WTC11 (cell line): ENCODE data around the gene TTN. TPM values are rescaled to one million over a fixed set of nuclear protein-coding genes. Genes with fewer than 3 reads are reported as not detected.

ENCODE experiments used
- ATAC-seq: fragments of 200-7000 bp; cut with Tn5 transposase; 2 replicates; pipeline ENCODE4 v1.10.0; 2021; ENCODE audit warnings: mild to moderate bottlenecking, moderate library complexity
- CTCF ChIA-PET: fragments of 300-600 bp; sonication (Branson Sonifier 250); formaldehyde crosslinking; loops from one replicate; lab custom pipeline; 2021; ENCODE audit warnings: antibody characterized with exemption; lab: Charles Lee
- POLR2A ChIA-PET: fragments of 350-600 bp; sonication (Branson Sonifier 250); formaldehyde crosslinking; loops from one replicate; lab custom pipeline; 2021; ENCODE audit warnings: antibody characterized with exemption; lab: Charles Lee
- DNase-seq: peaks from one replicate; pipeline ENCODE4 v3.0.0; 2021; ENCODE audit warnings: low spot score
- H3K27ac Mint-ChIP-seq: 2 replicates; pipeline ENCODE4 v1.8.0; 2021; ENCODE audit warnings: mixed read lengths
- H3K27me3 Mint-ChIP-seq: 2 replicates; pipeline ENCODE4 v1.8.0; 2021; ENCODE audit warnings: low read depth, mild to moderate bottlenecking, moderate library complexity, mixed read lengths
- H3K36me3 Mint-ChIP-seq: 2 replicates; pipeline ENCODE4 v1.8.0; 2021; ENCODE audit warnings: mixed read lengths
- H3K4me1 Mint-ChIP-seq: 2 replicates; pipeline ENCODE4 v1.8.0; 2022; ENCODE audit warnings: mixed read lengths
- H3K4me3 Mint-ChIP-seq: 2 replicates; pipeline ENCODE4 v1.8.0; 2021; ENCODE audit warnings: mild to moderate bottlenecking, moderate library complexity, mixed read lengths
- H3K9me3 Mint-ChIP-seq: 2 replicates; pipeline ENCODE4 v1.8.0; 2021; ENCODE audit warnings: mixed read lengths
- ATF1 ChIP-seq: sonication (generic); formaldehyde crosslinking; IDR thresholded peaks from 2 replicates; pipeline ENCODE4 v1.8.1; 2023; ENCODE audit warnings: mild to moderate bottlenecking, moderate library complexity, missing genetic modification reagents
- E2F4 ChIP-seq: sonication (generic); formaldehyde crosslinking; IDR thresholded peaks from 2 replicates; pipeline ENCODE4 v1.8.1; 2022; ENCODE audit warnings: low read depth, mild to moderate bottlenecking, moderate library complexity, missing genetic modification reagents, borderline replicate concordance
- ELF4 ChIP-seq: sonication (generic); formaldehyde crosslinking; IDR thresholded peaks from 2 replicates; pipeline ENCODE4 v1.8.1; 2022; ENCODE audit warnings: low read depth, mild to moderate bottlenecking, moderate library complexity, missing genetic modification reagents
- FOXK1 ChIP-seq: sonication (generic); formaldehyde crosslinking; IDR thresholded peaks from 2 replicates; pipeline ENCODE4 v1.8.0; 2022; ENCODE audit warnings: mild to moderate bottlenecking, moderate library complexity, missing genetic modification reagents
- JUN ChIP-seq: sonication (generic); formaldehyde crosslinking; IDR thresholded peaks from 2 replicates; pipeline ENCODE4 v1.8.0; 2023; ENCODE audit warnings: mild to moderate bottlenecking, missing genetic modification reagents
- MAX ChIP-seq: sonication (generic); formaldehyde crosslinking; IDR thresholded peaks from 2 replicates; pipeline ENCODE4 v1.8.0; 2022; ENCODE audit warnings: mild to moderate bottlenecking, missing genetic modification reagents
- NFATC4 ChIP-seq: fragments of 250-450 bp; sonication (Bioruptor Pico); IDR thresholded peaks from 2 replicates; pipeline ENCODE4 v1.9.0; 2021; ENCODE audit warnings: mild to moderate bottlenecking
- RORB ChIP-seq: fragments of 250-450 bp; sonication (Bioruptor Pico); IDR thresholded peaks from 2 replicates; pipeline ENCODE4 v1.9.0; 2021; ENCODE audit warnings: mild to moderate bottlenecking
- USF1 ChIP-seq: sonication (generic); formaldehyde crosslinking; IDR thresholded peaks from 2 replicates; pipeline ENCODE4 v1.8.0; 2022; ENCODE audit warnings: mild to moderate bottlenecking, missing genetic modification reagents
- ZBTB21 ChIP-seq: sonication (generic); formaldehyde crosslinking; IDR thresholded peaks from 2 replicates; pipeline ENCODE4 v1.8.1; 2023; ENCODE audit warnings: mild to moderate bottlenecking, missing genetic modification reagents, borderline replicate concordance
- ZMAT4 ChIP-seq: fragments of 250-450 bp; sonication (Bioruptor Pico); IDR thresholded peaks from 2 replicates; pipeline ENCODE4 v1.9.0; 2021; ENCODE audit warnings: mild to moderate bottlenecking
- ZNF396 ChIP-seq: fragments of 250-450 bp; sonication (Bioruptor Pico); IDR thresholded peaks from 2 replicates; pipeline ENCODE4 v1.8.0; 2021; ENCODE audit warnings: mild to moderate bottlenecking, moderate library complexity, borderline replicate concordance
- ZNF532 ChIP-seq: fragments of 250-450 bp; sonication (Bioruptor Pico); IDR thresholded peaks from 2 replicates; pipeline ENCODE4 v1.9.0; 2021; ENCODE audit warnings: mild to moderate bottlenecking, borderline replicate concordance
- total RNA-seq: library from RNA; stranded (reverse); gene quantifications from 3 replicates; pipeline ENCODE4 v1.2.3, GENCODE V29; 2021
- TF ChIP-seq, protein P1 (sequence below): sonication (generic); formaldehyde crosslinking; IDR thresholded peaks from 2 replicates; pipeline ENCODE4 v1.8.1; 2023; ENCODE audit warnings: mild to moderate bottlenecking, moderate library complexity, missing genetic modification reagents
- TF ChIP-seq, protein P2 (sequence below): sonication (generic); formaldehyde crosslinking; IDR thresholded peaks from 2 replicates; pipeline ENCODE4 v1.8.0; 2022; ENCODE audit warnings: mild to moderate bottlenecking, missing genetic modification reagents
- TF ChIP-seq, protein P3 (sequence below): fragments of 250-450 bp; sonication (Bioruptor Pico); conservative IDR thresholded peaks from 2 replicates; pipeline ENCODE4 v1.9.0; 2021; ENCODE audit warnings: mild to moderate bottlenecking

TTN gene
- total RNA-seq, 1 experiment from 2014 or later = 4.7 TPM

GRCh38 chr2:178756843-178757242, 50.4 kb downstream of the TTN start (continued):
- TF ChIP-seq, protein P1, sequence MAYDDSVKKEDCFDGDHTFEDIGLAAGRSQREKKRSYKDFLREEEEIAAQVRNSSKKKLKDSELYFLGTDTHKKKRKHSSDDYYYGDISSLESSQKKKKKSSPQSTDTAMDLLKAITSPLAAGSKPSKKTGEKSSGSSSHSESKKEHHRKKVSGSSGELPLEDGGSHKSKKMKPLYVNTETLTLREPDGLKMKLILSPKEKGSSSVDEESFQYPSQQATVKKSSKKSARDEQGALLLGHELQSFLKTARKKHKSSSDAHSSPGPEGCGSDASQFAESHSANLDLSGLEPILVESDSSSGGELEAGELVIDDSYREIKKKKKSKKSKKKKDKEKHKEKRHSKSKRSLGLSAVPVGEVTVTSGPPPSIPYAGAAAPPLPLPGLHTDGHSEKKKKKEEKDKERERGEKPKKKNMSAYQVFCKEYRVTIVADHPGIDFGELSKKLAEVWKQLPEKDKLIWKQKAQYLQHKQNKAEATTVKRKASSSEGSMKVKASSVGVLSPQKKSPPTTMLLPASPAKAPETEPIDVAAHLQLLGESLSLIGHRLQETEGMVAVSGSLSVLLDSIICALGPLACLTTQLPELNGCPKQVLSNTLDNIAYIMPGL (CRISPR knock-in tag) = no peak
- TF ChIP-seq ATF1 (CRISPR knock-in tag) = no peak
- TF ChIP-seq ZMAT4 (CRISPR knock-in tag) = no peak
- TF ChIP-seq E2F4 (CRISPR knock-in tag) = no peak
- TF ChIP-seq, protein P2, sequence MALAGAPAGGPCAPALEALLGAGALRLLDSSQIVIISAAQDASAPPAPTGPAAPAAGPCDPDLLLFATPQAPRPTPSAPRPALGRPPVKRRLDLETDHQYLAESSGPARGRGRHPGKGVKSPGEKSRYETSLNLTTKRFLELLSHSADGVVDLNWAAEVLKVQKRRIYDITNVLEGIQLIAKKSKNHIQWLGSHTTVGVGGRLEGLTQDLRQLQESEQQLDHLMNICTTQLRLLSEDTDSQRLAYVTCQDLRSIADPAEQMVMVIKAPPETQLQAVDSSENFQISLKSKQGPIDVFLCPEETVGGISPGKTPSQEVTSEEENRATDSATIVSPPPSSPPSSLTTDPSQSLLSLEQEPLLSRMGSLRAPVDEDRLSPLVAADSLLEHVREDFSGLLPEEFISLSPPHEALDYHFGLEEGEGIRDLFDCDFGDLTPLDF (CRISPR knock-in tag) = no peak

DNA sequence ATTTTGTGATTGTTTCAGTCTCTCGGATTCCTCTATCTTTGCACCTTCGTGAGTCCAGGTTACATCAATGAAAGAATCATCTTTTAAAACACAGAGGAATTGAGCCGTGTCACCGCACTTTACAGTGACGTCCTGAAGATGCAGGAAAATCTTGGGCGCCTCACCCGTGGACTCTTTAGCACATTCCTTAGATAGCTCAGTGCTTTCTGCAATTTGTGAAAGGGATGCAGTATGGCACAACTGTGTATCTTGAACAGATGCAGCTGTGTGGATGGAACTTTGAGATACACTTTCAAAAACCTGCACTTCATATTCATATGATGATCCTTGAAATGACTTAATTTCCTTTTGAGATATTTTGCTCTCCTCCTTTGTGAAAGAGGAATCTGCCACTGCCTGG, 50.9 kb downstream of the TTN start:
- no peaks in the 10 kb centered on the region for H3K27me3 Mint-ChIP-seq
- POLR2A ChIA-PET = no interaction called here
- H3K4me1 Mint-ChIP-seq = no peaks in the 10 kb centered on the region
- no peaks in the 10 kb centered on the region for H3K9me3 Mint-ChIP-seq
- TF ChIP-seq MAX (CRISPR knock-in tag) (no peak), RORB (CRISPR knock-in tag) (no peak), USF1 (CRISPR knock-in tag) (no peak), ZNF396 (no peak), E2F4 (CRISPR knock-in tag) (no peak), NFATC4 (CRISPR knock-in tag) (no peak), ZBTB21 (CRISPR knock-in tag) (no peak), FOXK1 (CRISPR knock-in tag) (no peak), ZNF532 (CRISPR knock-in tag) (no peak), ZMAT4 (CRISPR knock-in tag) (no peak), JUN (CRISPR knock-in tag) (no peak), ELF4 (CRISPR knock-in tag) (no peak)
- TF ChIP-seq, protein P3, sequence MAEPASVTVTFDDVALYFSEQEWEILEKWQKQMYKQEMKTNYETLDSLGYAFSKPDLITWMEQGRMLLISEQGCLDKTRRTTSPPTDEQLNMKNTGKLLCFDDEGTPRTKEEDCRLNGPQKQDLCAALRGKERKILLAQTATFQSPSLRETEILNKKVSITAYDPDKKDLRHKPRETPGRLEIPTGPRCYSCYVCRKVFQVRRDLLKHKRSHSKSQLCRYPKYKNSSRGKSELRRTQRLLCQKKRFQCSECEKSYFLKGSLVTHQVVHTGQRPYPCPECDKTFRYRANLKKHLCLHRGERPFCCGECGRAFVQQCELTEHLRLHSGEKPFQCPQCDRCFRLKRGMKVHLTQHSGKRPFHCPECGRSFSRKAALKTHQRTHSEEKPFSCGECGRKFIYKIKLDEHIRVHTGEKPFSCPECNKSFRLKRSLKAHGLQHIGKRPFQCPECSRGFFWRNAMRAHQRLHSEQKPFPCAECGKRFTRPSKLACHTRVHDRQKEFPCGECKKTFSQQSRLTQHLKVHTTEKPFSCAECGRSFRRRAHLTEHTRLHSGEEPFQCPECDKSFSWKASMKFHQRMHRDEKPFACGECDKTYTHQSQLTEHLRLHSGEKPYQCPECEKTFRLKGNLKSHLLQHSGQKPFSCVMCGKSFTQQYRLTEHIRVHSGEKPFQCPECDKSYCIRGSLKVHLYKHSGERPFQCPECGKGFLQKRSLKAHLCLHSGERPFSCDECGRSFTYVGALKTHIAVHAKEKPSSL (CRISPR knock-in tag) = no peak
- no peak for ATAC-seq
- no peaks in the 10 kb centered on the region for H3K36me3 Mint-ChIP-seq
- no peak overlapping the region for H3K27ac Mint-ChIP-seq
- no peak for DNase-seq
- CTCF ChIA-PET = no interaction called here
- no peak overlapping the region for H3K4me3 Mint-ChIP-seq
